Stimulated activated naive B cell treated with anti-CD40 and anti-IgM and Interleukin-4, amounts not matched to agents 10 μg/mL and 1 μg/mL and 100 μg/mL, for 72 hours (primary cell): ENCODE results near the gene FERMT1.

ENCODE experiments used
- ATAC-seq, 2 donors: fragments of 150-1000 bp; cut with Tn5 transposase; replicated peaks; 2 replicates each; pipeline ENCODE4 v1.10.0; 2021; ENCODE audit warnings: moderate library complexity in 1 of 2
- DNase-seq: peaks from one replicate; pipeline ENCODE4 v3.0.0; 2021
- H3K27ac Mint-ChIP-seq: one replicate; pipeline ENCODE4 v1.8.0; 2022; ENCODE audit warnings: mild to moderate bottlenecking, mixed read lengths
- H3K27me3 Mint-ChIP-seq, 2 donors: one replicate each; pipeline ENCODE4 v1.8.0; 2022; ENCODE audit warnings: mixed read lengths in 2 of 2
- H3K36me3 Mint-ChIP-seq, 2 donors: one replicate each; pipeline ENCODE4 v1.8.0; 2022; ENCODE audit warnings: mixed read lengths in 2 of 2, mild to moderate bottlenecking in 1 of 2
- H3K4me1 Mint-ChIP-seq, 2 donors: one replicate each; pipeline ENCODE4 v1.8.0; 2022; ENCODE audit warnings: mixed read lengths in 2 of 2, mild to moderate bottlenecking in 1 of 2
- H3K4me3 Mint-ChIP-seq, 2 donors: one replicate each; pipeline ENCODE4 v1.8.0; 2022; ENCODE audit warnings: mild to moderate bottlenecking in 2 of 2, mixed read lengths in 2 of 2, moderate library complexity in 1 of 2
- H3K9me3 Mint-ChIP-seq, 2 donors: one replicate each; pipeline ENCODE4 v1.8.0; 2022; ENCODE audit warnings: mixed read lengths in 2 of 2, mild to moderate bottlenecking in 1 of 2

The FERMT1 gene

GRCh38 chr20:6053064-6053775 lies 69.6 kb downstream of the FERMT1 start:
- H3K27ac Mint-ChIP-seq, result no peak overlapping the region
- peak overlapping the region in 1 of 2 donors; percentile 2 for H3K4me3 Mint-ChIP-seq
- no peaks in the 10 kb centered on the region for H3K9me3 Mint-ChIP-seq
- no peak for ATAC-seq
- H3K4me1 Mint-ChIP-seq, result peaks cover 6 to 15% of the 10 kb centered on the region in 2 donors
- H3K27me3 Mint-ChIP-seq, result peaks cover 34 to 64% of the 10 kb centered on the region in 2 donors
- H3K36me3 Mint-ChIP-seq, result peaks cover 4% of the 10 kb centered on the region in 2 donors
- no peak for DNase-seq

GRCh38 chr20:6051505-6051904 lies 71.3 kb downstream of the FERMT1 start:
- Mint-ChIP-seq H3K27me3 (peaks cover 27 to 52% of the 10 kb centered on the region in 2 donors), H3K36me3 (peaks cover 4% of the 10 kb centered on the region in 2 donors), H3K4me1 (peaks cover 6 to 15% of the 10 kb centered on the region in 2 donors), H3K4me3 (peak overlapping the region in 1 of 2 donors; percentile 75), H3K9me3 (no peaks in the 10 kb centered on the region), H3K27ac (no peak overlapping the region)
- peak; percentile 33 to 35 for ATAC-seq
- DNase-seq, result no peak

- no peak overlapping the region for H3K27ac Mint-ChIP-seq
- peaks cover 6 to 15% of the 10 kb centered on the region in 2 donors for H3K4me1 Mint-ChIP-seq
- H3K9me3 Mint-ChIP-seq, result no peaks in the 10 kb centered on the region
- ATAC-seq (no peak), DNase-seq (no peak)
- H3K36me3 Mint-ChIP-seq, result peaks cover 4 to 13% of the 10 kb centered on the region in 2 donors
- H3K27me3 Mint-ChIP-seq, result peaks cover 21 to 33% of the 10 kb centered on the region in 2 donors
- H3K4me3 Mint-ChIP-seq, result no peak overlapping the region
Measured at GRCh38 chr20:6048391-6048790, 74.4 kb downstream of the FERMT1 start.

GRCh38 chr20:6046432-6046831 lies 76.4 kb downstream of the FERMT1 start:
- DNase-seq (no peak), ATAC-seq (no peak)
- Mint-ChIP-seq H3K36me3 (peaks cover 19 to 29% of the 10 kb centered on the region in 2 donors), H3K27ac (no peak overlapping the region), H3K9me3 (no peaks in the 10 kb centered on the region), H3K4me1 (no peaks in the 10 kb centered on the region), H3K4me3 (no peak overlapping the region), H3K27me3 (peaks cover 13 to 18% of the 10 kb centered on the region in 2 donors)

- no peaks in the 10 kb centered on the region for H3K9me3 Mint-ChIP-seq
- H3K4me1 Mint-ChIP-seq, result no peaks in the 10 kb centered on the region
- no peak overlapping the region for H3K4me3 Mint-ChIP-seq
- H3K36me3 Mint-ChIP-seq, result peaks cover 23 to 35% of the 10 kb centered on the region in 2 donors
- H3K27me3 Mint-ChIP-seq, result peaks cover 8 to 10% of the 10 kb centered on the region in 2 donors
- no peak overlapping the region for H3K27ac Mint-ChIP-seq
- ATAC-seq (no peak), DNase-seq (no peak)
Measured at GRCh38 chr20:6045566-6045965, 77.3 kb downstream of the FERMT1 start.

- Mint-ChIP-seq H3K36me3 (peaks cover 23 to 44% of the 10 kb centered on the region in 2 donors), H3K4me1 (no peaks in the 10 kb centered on the region), H3K27me3 (no peaks in the 10 kb centered on the region), H3K9me3 (no peaks in the 10 kb centered on the region), H3K4me3 (no peak overlapping the region), H3K27ac (no peak overlapping the region)
- DNase-seq (no peak), ATAC-seq (peak in 1 of 2 donors; percentile 34)
Measured at GRCh38 chr20:6044115-6044514, 78.7 kb downstream of the FERMT1 start.

- H3K27ac Mint-ChIP-seq, result no peak overlapping the region
- no peaks in the 10 kb centered on the region for H3K27me3 Mint-ChIP-seq
- no peaks in the 10 kb centered on the region for H3K9me3 Mint-ChIP-seq
- H3K4me3 Mint-ChIP-seq, result no peak overlapping the region
- DNase-seq (no peak), ATAC-seq (no peak)
- no peaks in the 10 kb centered on the region for H3K4me1 Mint-ChIP-seq
- H3K36me3 Mint-ChIP-seq, result peaks cover 29 to 61% of the 10 kb centered on the region in 2 donors
Measured at GRCh38 chr20:6041808-6042265, 81.0 kb downstream of the FERMT1 start.

GRCh38 chr20:6040958-6041807 lies 81.6 kb downstream of the FERMT1 start:
- H3K27ac Mint-ChIP-seq, result no peak overlapping the region
- DNase-seq (no peak), ATAC-seq (no peak)
- H3K9me3 Mint-ChIP-seq, result no peaks in the 10 kb centered on the region
- no peak overlapping the region for H3K4me3 Mint-ChIP-seq
- H3K27me3 Mint-ChIP-seq, result no peaks in the 10 kb centered on the region
- no peaks in the 10 kb centered on the region for H3K4me1 Mint-ChIP-seq
- H3K36me3 Mint-ChIP-seq, result peaks cover 29 to 63% of the 10 kb centered on the region in 2 donors

GRCh38 chr20:6040540-6040939 lies 82.3 kb downstream of the FERMT1 start:
- DNase-seq (no peak), ATAC-seq (no peak)
- Mint-ChIP-seq H3K27ac (no peak overlapping the region), H3K36me3 (peaks cover 29 to 64% of the 10 kb centered on the region in 2 donors), H3K4me1 (no peaks in the 10 kb centered on the region), H3K27me3 (no peaks in the 10 kb centered on the region), H3K9me3 (no peaks in the 10 kb centered on the region), H3K4me3 (no peak overlapping the region)

- Mint-ChIP-seq H3K27ac (no peak overlapping the region), H3K4me3 (no peak overlapping the region), H3K36me3 (peaks cover 29 to 66% of the 10 kb centered on the region in 2 donors), H3K27me3 (no peaks in the 10 kb centered on the region), H3K4me1 (peaks cover 0 to under 1% of the 10 kb centered on the region in 2 donors), H3K9me3 (no peaks in the 10 kb centered on the region)
- DNase-seq (no peak), ATAC-seq (no peak)
Measured at GRCh38 chr20:6039766-6040165, 83.1 kb downstream of the FERMT1 start.

GRCh38 chr20:6038256-6038655 lies 84.6 kb downstream of the FERMT1 start:
- ATAC-seq (no peak), DNase-seq (no peak)
- no peaks in the 10 kb centered on the region for H3K9me3 Mint-ChIP-seq
- H3K4me3 Mint-ChIP-seq, result no peak overlapping the region
- peaks cover 42 to 69% of the 10 kb centered on the region in 2 donors for H3K36me3 Mint-ChIP-seq
- H3K27me3 Mint-ChIP-seq, result no peaks in the 10 kb centered on the region
- H3K4me1 Mint-ChIP-seq, result peaks cover 0 to 6% of the 10 kb centered on the region in 2 donors
- no peak overlapping the region for H3K27ac Mint-ChIP-seq

GRCh38 chr20:6037082-6037481 lies 85.7 kb downstream of the FERMT1 start:
- no peak overlapping the region for H3K4me3 Mint-ChIP-seq
- H3K4me1 Mint-ChIP-seq, result peaks cover 0 to 6% of the 10 kb centered on the region in 2 donors
- DNase-seq (no peak), ATAC-seq (no peak)
- no peak overlapping the region for H3K27ac Mint-ChIP-seq
- no peaks in the 10 kb centered on the region for H3K9me3 Mint-ChIP-seq
- peaks cover 39 to 69% of the 10 kb centered on the region in 2 donors for H3K36me3 Mint-ChIP-seq
- no peaks in the 10 kb centered on the region for H3K27me3 Mint-ChIP-seq

- Mint-ChIP-seq H3K4me1 (peaks cover 0 to 6% of the 10 kb centered on the region in 2 donors), H3K4me3 (no peak overlapping the region), H3K36me3 (peaks cover 33 to 61% of the 10 kb centered on the region in 2 donors), H3K27ac (no peak overlapping the region), H3K9me3 (no peaks in the 10 kb centered on the region), H3K27me3 (no peaks in the 10 kb centered on the region)
- DNase-seq (no peak), ATAC-seq (no peak)
Measured at GRCh38 chr20:6036213-6036612, 86.6 kb downstream of the FERMT1 start.

- ATAC-seq, result no peak
- no peak for DNase-seq
- peaks cover 0 to 6% of the 10 kb centered on the region in 2 donors for H3K4me1 Mint-ChIP-seq
- H3K9me3 Mint-ChIP-seq, result no peaks in the 10 kb centered on the region
- peaks cover 25 to 49% of the 10 kb centered on the region in 2 donors for H3K36me3 Mint-ChIP-seq
- no peak overlapping the region for H3K4me3 Mint-ChIP-seq
- no peaks in the 10 kb centered on the region for H3K27me3 Mint-ChIP-seq
- no peak overlapping the region for H3K27ac Mint-ChIP-seq
Measured at GRCh38 chr20:6034134-6034969, 88.5 kb downstream of the FERMT1 start.
